DOHH2 (cell line): ENCODE measurements around the gene TMEM151A.

Experiments used
- H3F3A ChIP-seq: fragments of 200-600 bp; sonication (generic), shearing (Covaris generic); 2 replicates; pipeline ENCODE4 v1.6.0; 2016; ENCODE audit warnings: antibody characterized with exemption, mild to moderate bottlenecking; ENCODE audit not compliant: control insufficient read depth, insufficient read depth
- H3K27ac ChIP-seq: fragments of 200-600 bp; sonication (generic); 2 replicates; pipeline ENCODE4 v1.5.1; 2014; ENCODE audit warnings: low read depth, mild to moderate bottlenecking, low read length, moderate library complexity
- H3K27me3 ChIP-seq: fragments of 200-600 bp; sonication (generic); 2 replicates; pipeline ENCODE4 v1.6.1; 2014; ENCODE audit warnings: mild to moderate bottlenecking, low read length, mixed read lengths; ENCODE audit not compliant: control insufficient read depth
- H3K36me3 ChIP-seq: fragments of 200-600 bp; sonication (generic); 2 replicates; pipeline ENCODE4 v1.6.1; 2014; ENCODE audit warnings: mild to moderate bottlenecking, low read length, moderate library complexity, mixed read lengths; ENCODE audit not compliant: control insufficient read depth
- H3K4me1 ChIP-seq: fragments of 200-600 bp; sonication (generic); 2 replicates; pipeline ENCODE4 v1.6.1; 2014; ENCODE audit warnings: mild to moderate bottlenecking, low read length, mixed read lengths; ENCODE audit not compliant: control insufficient read depth
- H3K4me2 ChIP-seq: fragments of 200-600 bp; sonication (generic); 2 replicates; pipeline ENCODE4 v1.6.0; 2014; ENCODE audit warnings: mild to moderate bottlenecking, low read length, moderate library complexity
- H3K4me3 ChIP-seq: fragments of 200-600 bp; sonication (generic); 2 replicates; pipeline ENCODE4 v1.5.1; 2014; ENCODE audit warnings: mild to moderate bottlenecking, low read length, mixed read lengths
- H3K79me2 ChIP-seq: fragments of 200-600 bp; sonication (generic); 2 replicates; pipeline ENCODE4 v1.6.1; 2014; ENCODE audit warnings: mild to moderate bottlenecking, low read length, mixed read lengths; ENCODE audit not compliant: control insufficient read depth
- H3K9me2 ChIP-seq: fragments of 200-600 bp; sonication (generic); replicated peaks from 2 replicates; pipeline ENCODE4 v1.6.1; 2014; ENCODE audit warnings: mild to moderate bottlenecking, low read length, mixed read lengths; ENCODE audit not compliant: control insufficient read depth
- H3K9me3 ChIP-seq: fragments of 200-600 bp; sonication (generic); 2 replicates; pipeline ENCODE4 v1.6.1; 2014; ENCODE audit warnings: antibody characterized with exemption, low read length, mixed read lengths; ENCODE audit not compliant: control insufficient read depth, insufficient read depth
- H4K20me1 ChIP-seq: fragments of 200-600 bp; sonication (generic); 2 replicates; pipeline ENCODE4 v1.6.0; 2014; ENCODE audit warnings: low read depth, mild to moderate bottlenecking, antibody characterized with exemption, low read length, moderate library complexity; ENCODE audit not compliant: control insufficient read depth, insufficient read depth
- CTCF ChIP-seq: fragments of 200-600 bp; sonication (generic); IDR thresholded peaks from one replicate; pipeline ENCODE4 v1.5.1; 2014; ENCODE audit warnings: antibody characterized with exemption, mild to moderate bottlenecking, low read depth, low read length; ENCODE audit not compliant: poor library complexity, severe bottlenecking
- EZH2phosphoT487 ChIP-seq: fragments of 200-600 bp; sonication (generic); IDR thresholded peaks from 2 replicates; pipeline ENCODE4 v1.6.1; 2017; ENCODE audit warnings: borderline replicate concordance, mild to moderate bottlenecking, antibody characterized with exemption, low read length, moderate library complexity, mixed read lengths

TMEM151A gene

DNA sequence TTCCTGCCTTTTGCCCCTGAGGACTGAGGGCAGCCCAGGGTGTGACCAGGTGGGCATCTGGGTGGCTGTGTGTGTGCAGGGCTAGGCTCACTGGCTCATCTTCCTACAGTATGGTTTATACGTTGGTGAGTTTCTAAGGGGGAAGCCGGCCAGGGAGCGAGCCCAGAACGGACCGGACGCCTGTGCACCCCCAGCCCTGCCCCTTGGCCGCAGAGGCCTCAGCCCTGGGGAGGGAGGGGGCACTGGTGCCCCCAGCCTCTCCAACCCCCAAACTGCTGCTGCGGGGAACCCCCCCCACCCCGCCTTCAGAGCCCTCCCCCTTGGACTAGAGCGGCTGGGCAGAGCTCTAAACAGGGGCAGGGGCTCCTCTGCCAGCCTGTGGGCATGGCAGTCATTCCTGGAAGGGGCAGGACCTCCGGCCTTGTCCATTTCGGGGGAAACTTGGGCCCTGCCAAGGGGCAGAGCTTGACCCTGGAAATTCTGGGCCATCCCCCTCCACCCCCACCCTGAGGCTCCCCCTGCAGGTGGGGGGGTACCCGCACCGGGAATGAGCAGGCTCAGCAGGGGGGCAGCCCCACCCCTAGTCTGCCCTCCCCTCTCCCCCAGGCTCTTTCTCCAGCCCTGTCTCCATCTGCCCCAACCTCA, 8.1 kb upstream of the TMEM151A start:
- no peaks in the 10 kb centered on the region for H4K20me1 ChIP-seq
- no peaks in the 10 kb centered on the region for H3K9me2 ChIP-seq
- peaks cover 3% of the 10 kb centered on the region; the same call in 1 of the 2 replicates for H3F3A ChIP-seq
- no peak for TF ChIP-seq CTCF
- no peak for TF ChIP-seq EZH2phosphoT487
- H3K9me3 ChIP-seq, result no peaks in the 10 kb centered on the region
- H3K27ac ChIP-seq, result no peak overlapping the region
- H3K79me2 ChIP-seq, result peaks cover 14% of the 10 kb centered on the region
- peaks cover 5% of the 10 kb centered on the region for H3K36me3 ChIP-seq
- no peak overlapping the region for H3K4me3 ChIP-seq
- H3K4me1 ChIP-seq, result peaks cover 37% of the 10 kb centered on the region
- H3K27me3 ChIP-seq, result no peaks in the 10 kb centered on the region
- H3K4me2 ChIP-seq, result no peak overlapping the region

DNA sequence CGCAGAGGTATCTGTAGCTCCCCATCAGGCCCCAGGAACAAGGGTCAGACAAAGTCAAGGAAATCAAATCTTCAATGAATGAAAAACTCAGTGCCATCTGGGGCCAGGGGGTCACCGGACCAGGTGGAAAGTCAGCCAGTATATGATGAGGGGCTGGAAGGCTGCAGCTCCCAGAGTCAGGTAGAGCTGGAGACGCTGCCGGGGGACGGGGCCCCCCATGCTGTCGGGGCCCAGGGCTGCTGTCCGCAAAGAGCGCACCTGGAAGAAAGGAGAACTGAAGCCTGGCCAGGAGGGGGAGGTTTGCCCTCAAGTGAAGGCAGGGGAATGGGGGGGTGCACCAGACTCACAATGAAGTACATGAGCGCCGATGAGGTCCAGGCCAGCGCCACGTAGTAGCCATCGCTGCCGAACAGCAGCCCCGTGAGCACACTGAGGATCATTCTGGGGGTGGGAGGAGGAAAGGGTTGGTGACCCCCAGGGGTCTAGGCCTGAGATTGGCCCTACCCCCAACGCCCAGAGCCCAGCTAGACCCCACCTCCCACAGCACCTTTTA, 7.1 kb upstream of the TMEM151A start:
- TF ChIP-seq EZH2phosphoT487, result no peak
- TF ChIP-seq CTCF, result no peak
- H3F3A ChIP-seq, result peaks cover 3% of the 10 kb centered on the region; the same call in 1 of the 2 replicates
- H3K36me3 ChIP-seq, result peaks cover 7% of the 10 kb centered on the region
- H3K27ac ChIP-seq, result no peak overlapping the region
- H3K27me3 ChIP-seq, result no peaks in the 10 kb centered on the region
- no peaks in the 10 kb centered on the region for H3K9me2 ChIP-seq
- peaks cover 17% of the 10 kb centered on the region for H3K79me2 ChIP-seq
- no peaks in the 10 kb centered on the region for H3K9me3 ChIP-seq
- H4K20me1 ChIP-seq, result no peaks in the 10 kb centered on the region
- no peak overlapping the region for H3K4me3 ChIP-seq
- peaks cover 34% of the 10 kb centered on the region for H3K4me1 ChIP-seq
- H3K4me2 ChIP-seq, result no peak overlapping the region

GRCh38 chr11:66285250-66285947, 6.3 kb upstream of the TMEM151A start:
- H3K4me3 ChIP-seq, result no peak overlapping the region

More at GRCh38 chr11:66285250-66285947, 6.3 kb upstream of the TMEM151A start:
- Histone ChIP-seq H3K4me1 (peaks cover 42% of the 10 kb centered on the region), H3K4me2 (no peak overlapping the region), H3K79me2 (peaks cover 17% of the 10 kb centered on the region), H3K9me3 (no peaks in the 10 kb centered on the region), H4K20me1 (no peaks in the 10 kb centered on the region), H3K36me3 (peaks cover 7% of the 10 kb centered on the region), H3K27ac (no peak overlapping the region), H3K9me2 (no peaks in the 10 kb centered on the region), H3F3A (peaks cover 3% of the 10 kb centered on the region; the same call in 1 of the 2 replicates), H3K27me3 (no peaks in the 10 kb centered on the region)
- TF ChIP-seq CTCF, result no peak
- no peak for TF ChIP-seq EZH2phosphoT487
